Esophagus muscularis mucosa (tissue), 4 donors: Measurements from ENCODE around the gene OTOP3. TPM values are rescaled to one million over a fixed set of nuclear protein-coding genes. Genes with fewer than 3 reads are reported as not detected.

Experiments
- DNase-seq: peaks from one replicate; pipeline ENCODE4 v3.0.0-alpha.2; 2017; ENCODE audit errors: extremely low spot score
- H3K27ac ChIP-seq, 4 donors: fragments of 200-600 bp; sonication (generic); replicated peaks in 1 of 4; 1 replicate in 3 of 4; 2 replicates in 1 of 4; pipeline ENCODE4 v1.5.1; 2016 to 2019; ENCODE audit warnings: mild to moderate bottlenecking in 1 of 4
- H3K27me3 ChIP-seq, 4 donors: fragments of 200-600 bp; sonication (generic); one replicate each; pipeline versions ENCODE4 v1.5.1 to v1.6.0; 2016 to 2019
- H3K36me3 ChIP-seq, 4 donors: fragments of 200-600 bp; sonication (generic); one replicate each; pipeline ENCODE4 v1.5.1; 2016 to 2019
- H3K4me1 ChIP-seq, 4 donors: fragments of 200-600 bp; sonication (generic); one replicate each; pipeline ENCODE4 v1.5.1; 2016 to 2019
- H3K4me3 ChIP-seq, 4 donors: fragments of 200-600 bp; sonication (generic); 1 replicate in 2 of 4; 2 replicates in 2 of 4; pipeline ENCODE4 v1.5.1; 2016 to 2019; ENCODE audit warnings: mild to moderate bottlenecking in 4 of 4, moderate library complexity in 1 of 4
- H3K9me3 ChIP-seq, 4 donors: fragments of 200-600 bp; sonication (generic); 1 replicate in 3 of 4; 2 replicates in 1 of 4; pipeline ENCODE4 v1.5.1; 2016 to 2019
- CTCF ChIP-seq, 3 experiments: fragments of 200-600 bp in 2 of 3; fragments of 450-650 bp in 1 of 3; sonication (generic) in 2 of 3; IDR thresholded peaks; one replicate each; pipeline ENCODE4 v1.5.1; 2017 to 2019; ENCODE audit warnings: antibody characterized with exemption in 3 of 3, mild to moderate bottlenecking in 2 of 3, moderate library complexity in 1 of 3
- EP300 ChIP-seq: sonication (generic); formaldehyde crosslinking; IDR thresholded peaks from one replicate; pipeline ENCODE4 v1.6.1; 2017; ENCODE audit warnings: antibody characterized with exemption
- POLR2A ChIP-seq: fragments of 450-650 bp; IDR thresholded peaks from one replicate; pipeline ENCODE4 v1.6.1; 2017; ENCODE audit warnings: antibody characterized with exemption, moderate library complexity, mild to moderate bottlenecking, low read depth
- POLR2AphosphoS5 ChIP-seq, 2 donors: sonication (generic); formaldehyde crosslinking; IDR thresholded peaks; one replicate each; pipeline ENCODE4 v1.6.1; 2017; ENCODE audit warnings: antibody characterized with exemption in 2 of 2
- WGBS: methylation state at CpG from one replicate; pipeline ENCODE4 v1.1.5; 2018; 5-methylcytosine and 5-hydroxymethylcytosine counted together
- intact Hi-C: fragments of 100-400 bp; cut with DNase I; formaldehyde crosslinking; loops from one replicate; pipeline ENCODE4 v1.15.1; 2023
- total RNA-seq, 4 donors: library from RNA; depleted of rRNA; stranded (reverse); fragments of >200 nt; gene quantifications; one replicate each; pipeline versions ENCODE4 v1.1.0 to v1.2.1, GENCODE V29; 2016

The OTOP3 gene
- total RNA-seq, 4 donors from 2014 or later = not detected

GRCh38 chr17:74892974-74893911 is 42.5 kb upstream of the OTOP3 start, which contains the start of gene FADS6:
Gene FADS6, minus strand, starts transcription at chr17:74893633. Its CDS starts 38 bp downstream, at chr17:74893595.
- TF ChIP-seq EP300 (no peak), CTCF (IDR thresholded peaks at IDR 0.05) (no peak), POLR2AphosphoS5 (IDR thresholded peaks at IDR 0.05) (no peak), POLR2A (no peak)
- H3K36me3 ChIP-seq = no peaks in the 10 kb centered on the region
- H3K4me3 ChIP-seq = peak within 1 kb of the TSS; percentile 38 to 51 (median 45)
- H3K4me1 ChIP-seq = peaks cover 7 to 16% (median 13%) of the 10 kb centered on the region in 4 donors
- WGBS = 8% methylated on average over 25 of the region's 86 CpGs
- no peaks in the 10 kb centered on the region for H3K9me3 ChIP-seq
- no peak within 1 kb of the TSS for H3K27ac ChIP-seq
- H3K27me3 ChIP-seq = peaks cover 0 to 81% (median 28%) of the 10 kb centered on the region in 4 donors
- no peak for DNase-seq
- intact Hi-C loops = no loop called here

GRCh38 chr17:74893936-74894671 is 41.6 kb upstream of the OTOP3 start:
- Histone ChIP-seq H3K27me3 (peaks cover 0 to 73% (median 28%) of the 10 kb centered on the region in 4 donors), H3K4me1 (peaks cover 7 to 16% (median 13%) of the 10 kb centered on the region in 4 donors), H3K36me3 (no peaks in the 10 kb centered on the region), H3K4me3 (peak overlapping the region; percentile 38 to 51 (median 45)), H3K9me3 (no peaks in the 10 kb centered on the region), H3K27ac (no peak overlapping the region)
- TF ChIP-seq POLR2A = no peak
- TF ChIP-seq POLR2AphosphoS5 (IDR thresholded peaks at IDR 0.05) = no peak
- TF ChIP-seq EP300 = no peak
- TF ChIP-seq CTCF (IDR thresholded peaks at IDR 0.05) = no peak
- no peak for DNase-seq
- intact Hi-C loops = no loop called here
- 33% methylated on average over 13 of the region's 22 CpGs for WGBS

GRCh38 chr17:74898376-74898946 is 37.2 kb upstream of the OTOP3 start:
- intact Hi-C loops = no loop called here
- H3K36me3 ChIP-seq = no peaks in the 10 kb centered on the region
- DNase-seq = no peak
- H3K4me1 ChIP-seq = peaks cover 3 to 6% (median 5%) of the 10 kb centered on the region in 4 donors
- no peak overlapping the region for H3K4me3 ChIP-seq
- H3K27ac ChIP-seq = no peak overlapping the region
- TF ChIP-seq EP300 = no peak
- no peak for TF ChIP-seq POLR2A
- TF ChIP-seq POLR2AphosphoS5 (IDR thresholded peaks at IDR 0.05) = no peak
- TF ChIP-seq CTCF (IDR thresholded peaks at IDR 0.05) = no peak
- H3K27me3 ChIP-seq = peaks cover 0 to 60% (median 15%) of the 10 kb centered on the region in 4 donors
- H3K9me3 ChIP-seq = no peaks in the 10 kb centered on the region
- 85% methylated on average over 10 of the region's 11 CpGs for WGBS

GRCh38 chr17:74900208-74900607 is 35.5 kb upstream of the OTOP3 start:
- H3K36me3 ChIP-seq = no peaks in the 10 kb centered on the region
- no peak overlapping the region for H3K4me3 ChIP-seq
- WGBS = 87% methylated on average over 8 of the region's 8 CpGs
- no peak overlapping the region for H3K27ac ChIP-seq
- no peak for TF ChIP-seq EP300
- TF ChIP-seq CTCF (IDR thresholded peaks at IDR 0.05) = no peak
- no peak for TF ChIP-seq POLR2AphosphoS5 (IDR thresholded peaks at IDR 0.05)
- no peak for TF ChIP-seq POLR2A
- intact Hi-C loops = no loop called here
- no peaks in the 10 kb centered on the region for H3K9me3 ChIP-seq
- DNase-seq = no peak
- no peaks in the 10 kb centered on the region for H3K4me1 ChIP-seq
- H3K27me3 ChIP-seq = peaks cover 0 to 60% (median under 1%) of the 10 kb centered on the region in 4 donors
